WTC11 (cell line): ENCODE data around the gene KCNJ4. TPM values are rescaled to one million over a fixed set of nuclear protein-coding genes. Genes with fewer than 3 reads are reported as not detected.
A peak's percentile ranks its signal among the peaks of the same experiment; 100 is the strongest.

Experiments used
- ATAC-seq: fragments of 200-7000 bp; cut with Tn5 transposase; 2 replicates; pipeline ENCODE4 v1.10.0; 2021; ENCODE audit warnings: mild to moderate bottlenecking, moderate library complexity
- CTCF ChIA-PET: fragments of 300-600 bp; sonication (Branson Sonifier 250); formaldehyde crosslinking; loops from one replicate; lab custom pipeline; 2021; ENCODE audit warnings: antibody characterized with exemption; lab: Charles Lee
- POLR2A ChIA-PET: fragments of 350-600 bp; sonication (Branson Sonifier 250); formaldehyde crosslinking; loops from one replicate; lab custom pipeline; 2021; ENCODE audit warnings: antibody characterized with exemption; lab: Charles Lee
- DNase-seq: peaks from one replicate; pipeline ENCODE4 v3.0.0; 2021; ENCODE audit warnings: low spot score
- H3K27ac Mint-ChIP-seq: 2 replicates; pipeline ENCODE4 v1.8.0; 2021; ENCODE audit warnings: mixed read lengths
- H3K27me3 Mint-ChIP-seq: 2 replicates; pipeline ENCODE4 v1.8.0; 2021; ENCODE audit warnings: low read depth, mild to moderate bottlenecking, moderate library complexity, mixed read lengths
- H3K36me3 Mint-ChIP-seq: 2 replicates; pipeline ENCODE4 v1.8.0; 2021; ENCODE audit warnings: mixed read lengths
- H3K4me1 Mint-ChIP-seq: 2 replicates; pipeline ENCODE4 v1.8.0; 2022; ENCODE audit warnings: mixed read lengths
- H3K4me3 Mint-ChIP-seq: 2 replicates; pipeline ENCODE4 v1.8.0; 2021; ENCODE audit warnings: mild to moderate bottlenecking, moderate library complexity, mixed read lengths
- H3K9me3 Mint-ChIP-seq: 2 replicates; pipeline ENCODE4 v1.8.0; 2021; ENCODE audit warnings: mixed read lengths
- CTCF ChIP-seq: fragments of 200-600 bp; IDR thresholded peaks from 2 replicates; pipeline ENCODE4 v1.8.0; 2022; ENCODE audit warnings: antibody characterized with exemption
- ERG ChIP-seq: fragments of 250-450 bp; sonication (Bioruptor Pico); IDR thresholded peaks from 2 replicates; pipeline ENCODE4 v1.8.0; 2021; ENCODE audit warnings: mild to moderate bottlenecking
- ESRRA ChIP-seq: sonication (generic); formaldehyde crosslinking; IDR thresholded peaks from 2 replicates; pipeline ENCODE4 v1.8.1; 2022; ENCODE audit warnings: mild to moderate bottlenecking, missing genetic modification reagents, borderline replicate concordance
- ETV6 ChIP-seq: sonication (generic); formaldehyde crosslinking; IDR thresholded peaks from 2 replicates; pipeline ENCODE4 v1.8.1; 2022; ENCODE audit warnings: mild to moderate bottlenecking, missing genetic modification reagents
- FOXP1 ChIP-seq: sonication (generic); formaldehyde crosslinking; IDR thresholded peaks from 2 replicates; pipeline ENCODE4 v1.8.0; 2022; ENCODE audit warnings: missing genetic modification reagents, mild to moderate bottlenecking, moderate library complexity, borderline replicate concordance
- GTF2I ChIP-seq: fragments of 250-450 bp; sonication (Bioruptor Pico); conservative IDR thresholded peaks from 2 replicates; pipeline ENCODE4 v1.4.0; 2021; ENCODE audit warnings: mild to moderate bottlenecking
- HMGA2 ChIP-seq: fragments of 250-450 bp; sonication (Bioruptor Pico); IDR thresholded peaks from 2 replicates; pipeline ENCODE4 v1.4.0; 2021; ENCODE audit warnings: mild to moderate bottlenecking, moderate library complexity
- KAT7 ChIP-seq: sonication (generic); formaldehyde crosslinking; IDR thresholded peaks from 2 replicates; pipeline ENCODE4 v1.8.1; 2023; ENCODE audit warnings: missing genetic modification reagents, mild to moderate bottlenecking, borderline replicate concordance
- MYBL2 ChIP-seq: sonication (generic); formaldehyde crosslinking; IDR thresholded peaks from 2 replicates; pipeline ENCODE4 v1.8.1; 2023; ENCODE audit warnings: mild to moderate bottlenecking, moderate library complexity, missing genetic modification reagents
- NR1H2 ChIP-seq: sonication (generic); formaldehyde crosslinking; IDR thresholded peaks from 2 replicates; pipeline ENCODE4 v1.9.0; 2021; ENCODE audit warnings: mild to moderate bottlenecking, moderate library complexity, missing genetic modification reagents
- PREB ChIP-seq: sonication (generic); formaldehyde crosslinking; IDR thresholded peaks from 2 replicates; pipeline ENCODE4 v1.8.1; 2022; ENCODE audit warnings: mild to moderate bottlenecking, missing genetic modification reagents, moderate library complexity, borderline replicate concordance
- TP53 ChIP-seq: sonication (generic); formaldehyde crosslinking; IDR thresholded peaks from 2 replicates; pipeline ENCODE4 v1.8.1; 2023; ENCODE audit warnings: mild to moderate bottlenecking, missing genetic modification reagents
- USF1 ChIP-seq: sonication (generic); formaldehyde crosslinking; IDR thresholded peaks from 2 replicates; pipeline ENCODE4 v1.8.0; 2022; ENCODE audit warnings: mild to moderate bottlenecking, missing genetic modification reagents
- USF2 ChIP-seq: sonication (generic); formaldehyde crosslinking; IDR thresholded peaks from 2 replicates; pipeline ENCODE4 v1.8.1; 2023; ENCODE audit warnings: mild to moderate bottlenecking, missing genetic modification reagents, moderate library complexity
- ZNF512 ChIP-seq: sonication (generic); formaldehyde crosslinking; IDR thresholded peaks from 2 replicates; pipeline ENCODE4 v1.8.1; 2022; ENCODE audit warnings: missing genetic modification reagents, borderline replicate concordance
- ZNF532 ChIP-seq: fragments of 250-450 bp; sonication (Bioruptor Pico); IDR thresholded peaks from 2 replicates; pipeline ENCODE4 v1.9.0; 2021; ENCODE audit warnings: mild to moderate bottlenecking, borderline replicate concordance
- total RNA-seq: library from RNA; stranded (reverse); gene quantifications from 3 replicates; pipeline ENCODE4 v1.2.3, GENCODE V29; 2021
- TF ChIP-seq, protein P1 (sequence below): sonication (generic); formaldehyde crosslinking; IDR thresholded peaks from 2 replicates; pipeline ENCODE4 v1.8.1; 2022; ENCODE audit warnings: low read depth, mild to moderate bottlenecking, moderate library complexity, missing genetic modification reagents, borderline replicate concordance

KCNJ4 gene
- total RNA-seq, 1 experiment from 2014 or later = 3.1 TPM

DNA sequence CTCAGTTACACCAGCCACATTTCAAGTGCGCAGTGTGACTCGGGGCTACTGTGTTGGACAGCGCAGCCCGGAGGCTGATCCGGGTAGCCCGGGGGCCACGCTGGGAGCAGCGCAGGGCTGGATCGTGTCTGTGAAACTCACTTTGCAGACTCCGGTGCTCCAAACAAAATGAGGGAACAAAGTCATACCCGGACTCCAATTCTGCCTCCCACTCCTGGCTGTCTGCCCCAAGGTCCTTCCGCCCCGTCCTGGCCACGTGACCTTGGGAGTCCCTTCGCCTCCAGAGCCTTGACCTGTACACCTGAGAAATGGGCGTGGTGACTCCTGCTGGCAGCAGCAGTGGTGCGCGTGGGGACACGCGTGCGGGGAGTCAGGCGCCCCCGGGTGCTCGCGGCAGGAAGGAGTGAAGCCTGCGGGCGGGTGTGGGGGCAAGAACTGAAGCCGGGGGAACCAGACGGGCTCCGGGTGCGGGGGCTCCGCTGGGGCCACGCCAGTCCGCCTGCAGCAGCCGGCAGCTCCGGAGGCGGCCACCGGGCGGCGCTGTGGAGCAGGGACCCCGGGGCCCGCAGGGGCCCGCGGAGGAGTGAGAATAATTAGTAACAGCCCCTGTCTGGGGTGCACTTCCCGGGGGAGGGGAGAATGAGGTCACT lies 42.4 kb downstream of the KCNJ4 start:
- Mint-ChIP-seq H3K27ac (no peak overlapping the region), H3K4me3 (no peak overlapping the region; the same call in 1 of the 2 replicates), H3K27me3 (peaks cover 4% of the 10 kb centered on the region), H3K4me1 (peaks cover 17% of the 10 kb centered on the region), H3K36me3 (peaks cover 18% of the 10 kb centered on the region), H3K9me3 (peaks cover 11% of the 10 kb centered on the region)
- ChIA-PET CTCF (interaction anchor here (1.0 to 4.2 kb wide), 13 partner anchors 10 to 360 kb away, joined by 3 to 52 read pairs (median 7); partner anchors contain the start of gene KDELR3), POLR2A (interaction anchor here (0.7 kb wide), 1 partner anchor 265 kb away, joined by 7 read pairs; no protein-coding TSS in a partner anchor)
- TF ChIP-seq USF1 (CRISPR knock-in tag) (peak; percentile 79), NR1H2 (CRISPR knock-in tag) (no peak), ESRRA (CRISPR knock-in tag) (0 out of 2 replicates have a peak, but pooled peaks have one; percentile 80), FOXP1 (CRISPR knock-in tag) (peak; percentile 66; the same call in 1 of the 2 replicates), USF2 (peak; percentile 80), ETV6 (CRISPR knock-in tag) (0 out of 2 replicates have a peak, but pooled peaks have one; percentile 31), CTCF (peak; percentile 98), GTF2I (CRISPR knock-in tag) (peak; percentile 88), ERG (CRISPR knock-in tag) (no peak)
- ATAC-seq (peak; percentile 63), DNase-seq (peak; percentile 76)

DNA sequence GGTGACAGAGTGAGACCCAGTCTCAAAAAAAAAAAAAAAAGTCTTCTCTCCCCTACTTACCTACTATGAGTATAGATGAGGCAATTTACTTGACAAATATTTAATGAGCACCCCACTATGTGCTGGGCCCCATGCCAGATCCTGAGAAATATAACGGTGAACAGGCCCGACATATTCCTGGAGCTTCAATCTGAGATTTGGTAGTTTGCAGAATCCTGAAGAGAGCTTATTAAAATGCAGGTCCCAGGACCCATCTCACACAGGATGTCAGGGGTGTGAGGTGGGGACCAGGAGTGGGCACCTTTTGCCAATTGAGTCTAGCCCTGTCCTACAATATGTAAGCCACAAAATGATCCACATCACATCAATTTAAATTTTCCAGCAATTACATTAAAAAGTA lies 44.0 kb downstream of the KCNJ4 start:
- ChIA-PET CTCF (no interaction called here), POLR2A (no interaction called here)
- H3K27ac Mint-ChIP-seq = no peak overlapping the region
- ATAC-seq (no peak), DNase-seq (no peak)
- peaks cover 4% of the 10 kb centered on the region for H3K27me3 Mint-ChIP-seq
- peaks cover 18% of the 10 kb centered on the region for H3K36me3 Mint-ChIP-seq
- H3K4me1 Mint-ChIP-seq = peaks cover 11% of the 10 kb centered on the region
- H3K4me3 Mint-ChIP-seq = no peak overlapping the region
- peaks cover 11% of the 10 kb centered on the region for H3K9me3 Mint-ChIP-seq
- TF ChIP-seq, protein P1, sequence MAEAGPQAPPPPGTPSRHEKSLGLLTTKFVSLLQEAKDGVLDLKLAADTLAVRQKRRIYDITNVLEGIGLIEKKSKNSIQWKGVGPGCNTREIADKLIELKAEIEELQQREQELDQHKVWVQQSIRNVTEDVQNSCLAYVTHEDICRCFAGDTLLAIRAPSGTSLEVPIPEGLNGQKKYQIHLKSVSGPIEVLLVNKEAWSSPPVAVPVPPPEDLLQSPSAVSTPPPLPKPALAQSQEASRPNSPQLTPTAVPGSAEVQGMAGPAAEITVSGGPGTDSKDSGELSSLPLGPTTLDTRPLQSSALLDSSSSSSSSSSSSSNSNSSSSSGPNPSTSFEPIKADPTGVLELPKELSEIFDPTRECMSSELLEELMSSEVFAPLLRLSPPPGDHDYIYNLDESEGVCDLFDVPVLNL (CRISPR knock-in tag) = no peak
- no peak for TF ChIP-seq ZNF532
- TF ChIP-seq PREB (CRISPR knock-in tag) = no peak
- TF ChIP-seq FOXP1 (CRISPR knock-in tag) = no peak
- no peak for TF ChIP-seq HMGA2
- no peak for TF ChIP-seq TP53 (CRISPR knock-in tag)
- TF ChIP-seq MYBL2 (CRISPR knock-in tag) = no peak
- TF ChIP-seq ZNF512 (CRISPR knock-in tag) = no peak
- TF ChIP-seq KAT7 (CRISPR knock-in tag) = no peak
